Cortex of kidney (tissue), 1 donor: Measurements from ENCODE around the gene ARMC2.
"Not testable (repeated sequence)": the region's sequence is repeated elsewhere in the genome, so short reads cannot be mapped to it uniquely, and the experiment has no call there.

Experiments used
- DNase-seq: peaks from one replicate; lab custom pipeline; 2025; lab: John Stamatoyannopoulos, UW

ARMC2 gene

DNA sequence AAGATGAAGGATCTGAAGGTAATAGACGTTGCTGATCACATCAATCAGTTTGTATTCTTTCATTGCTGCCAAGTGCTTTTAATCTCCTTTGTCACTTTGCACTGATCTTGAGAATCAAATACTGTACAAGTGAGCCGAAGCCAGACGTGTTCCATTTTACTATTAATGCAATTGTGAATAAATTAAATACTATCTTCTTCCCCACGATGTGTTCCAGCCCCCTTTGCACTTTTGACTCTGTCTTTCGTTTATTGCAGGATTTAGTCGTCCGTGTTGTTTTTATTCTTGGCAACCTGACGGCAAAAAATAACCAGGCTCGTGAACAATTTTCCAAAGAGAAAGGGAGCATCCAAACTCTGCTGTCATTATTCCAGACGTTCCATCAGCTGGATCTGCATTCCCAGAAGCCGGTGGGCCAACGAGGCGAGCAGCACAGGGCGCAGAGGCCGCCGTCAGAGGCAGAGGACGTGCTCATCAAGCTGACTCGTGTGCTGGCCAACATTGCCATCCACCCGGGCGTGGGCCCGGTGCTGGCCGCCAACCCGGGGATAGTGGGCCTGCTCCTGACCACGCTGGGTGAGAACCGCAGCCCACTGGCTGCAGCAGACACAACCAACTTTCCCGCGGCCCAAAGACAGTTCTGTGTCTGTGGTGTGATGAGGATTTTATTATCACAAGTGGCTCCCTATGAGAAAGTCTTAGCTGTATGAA, 104.7 kb downstream of the ARMC2 start:
- DNase-seq, result no peak

GRCh38 chr6:108953681-108954080, 105.5 kb downstream of the ARMC2 start:
- no peak for DNase-seq

DNA sequence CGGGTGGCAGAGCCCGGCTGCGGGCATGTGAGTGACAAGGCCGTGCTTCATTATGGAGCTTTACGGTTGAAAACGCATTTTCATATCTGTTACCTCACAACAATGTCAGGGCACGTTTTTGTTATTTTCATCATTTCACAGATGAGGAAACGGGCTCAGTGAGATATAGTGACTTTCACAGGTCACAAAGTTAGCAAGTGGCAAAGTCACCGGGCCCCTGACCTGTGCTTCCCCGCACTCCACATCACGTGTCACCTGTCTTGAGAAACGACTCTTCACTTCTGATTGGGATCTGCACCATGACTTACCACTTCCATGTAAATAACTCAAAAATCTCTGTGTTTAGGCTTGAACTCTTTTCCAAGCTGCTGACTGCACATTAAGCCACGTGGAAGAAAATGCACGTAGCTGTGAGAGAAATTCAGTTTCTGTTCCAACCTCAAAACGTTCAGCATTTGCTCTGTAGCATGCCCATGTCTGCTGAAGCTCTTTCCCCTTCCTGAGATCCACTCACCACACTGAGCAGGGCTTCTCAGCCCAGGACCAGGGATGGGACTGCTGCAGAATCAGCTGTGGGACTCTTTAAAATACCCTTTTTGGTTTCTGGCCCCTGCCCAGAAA, 107.2 kb downstream of the ARMC2 start:
- no peak for DNase-seq

GRCh38 chr6:108957221-108957620, 109.0 kb downstream of the ARMC2 start:
- no peak for DNase-seq

GRCh38 chr6:108958900-108959770, 110.9 kb downstream of the ARMC2 start:
- no peak for DNase-seq

DNA sequence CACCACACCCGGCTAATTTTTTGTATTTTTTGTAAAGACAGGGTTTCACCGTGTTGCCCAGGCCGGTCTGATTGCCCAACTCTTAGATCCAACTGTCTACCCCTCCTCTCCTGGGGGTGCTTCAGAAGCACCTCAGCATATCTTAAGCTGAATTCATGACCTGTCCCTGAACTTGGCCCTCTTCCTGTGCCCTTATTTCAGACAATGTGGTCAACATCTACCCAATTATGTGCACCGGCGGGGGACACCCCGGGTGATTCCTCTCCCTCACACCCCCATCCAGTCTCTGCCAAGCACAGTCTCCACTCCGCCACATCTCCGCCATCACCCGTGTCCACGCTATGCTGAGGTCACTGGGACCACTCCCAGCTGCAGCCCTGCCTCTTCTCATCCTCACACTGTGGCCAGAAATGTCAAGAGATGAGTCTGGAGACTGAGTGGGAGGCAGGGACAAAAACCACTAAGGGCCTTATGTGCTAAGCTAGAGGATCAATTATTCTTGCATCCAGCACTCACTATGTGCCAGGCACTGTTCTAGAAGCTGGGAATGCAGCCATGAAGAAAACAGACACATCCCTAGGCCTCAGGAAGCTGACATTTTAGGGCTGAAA, 111.9 kb downstream of the ARMC2 start:
- no peak for DNase-seq

DNA sequence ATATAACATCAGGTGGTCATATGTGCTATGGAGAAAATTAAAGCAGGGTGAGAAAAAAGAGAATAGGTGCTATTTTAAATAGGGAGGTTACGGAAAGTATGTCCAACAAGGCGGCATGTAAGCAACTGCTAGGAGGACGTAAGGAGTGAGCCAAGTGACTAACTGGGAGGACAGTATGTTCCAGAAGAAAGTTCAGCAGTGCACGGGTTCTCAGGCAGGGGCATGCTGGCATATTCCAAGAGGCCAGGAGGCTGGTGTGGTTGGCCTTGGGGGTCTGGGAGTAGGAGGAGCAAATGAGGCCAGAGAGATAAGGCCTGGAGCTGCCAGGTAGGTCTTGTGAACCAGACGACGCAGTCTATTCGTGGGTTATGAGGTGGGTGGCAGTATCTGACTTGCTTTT, 112.4 kb downstream of the ARMC2 start:
- DNase-seq, result no peak

DNA sequence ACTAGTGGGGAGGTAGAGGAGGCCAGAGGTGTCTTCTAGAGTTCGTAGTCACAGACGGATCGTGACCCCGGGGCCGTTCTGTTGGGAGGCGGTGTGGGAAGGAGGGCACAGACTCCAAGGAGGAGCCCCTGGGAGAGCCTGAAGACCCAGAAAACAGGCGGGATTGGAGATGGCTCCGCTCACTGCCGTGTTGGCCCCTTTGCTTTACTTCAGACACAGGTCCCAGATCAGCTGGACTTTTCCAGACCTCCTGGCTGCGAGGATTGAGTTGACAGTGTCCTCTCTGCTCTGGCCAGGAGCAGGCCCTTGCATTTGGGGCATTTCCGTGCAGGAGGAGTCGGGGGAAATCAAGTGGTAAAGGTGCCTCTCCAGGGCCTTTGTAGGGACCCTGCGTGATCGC, 112.9 kb downstream of the ARMC2 start:
- DNase-seq, result no peak

GRCh38 chr6:108961985-108962384, 113.8 kb downstream of the ARMC2 start:
- DNase-seq, result no peak

GRCh38 chr6:108966251-108966650, 118.0 kb downstream of the ARMC2 start:
- DNase-seq, result no peak

GRCh38 chr6:108966855-108967755, 118.9 kb downstream of the ARMC2 start:
- DNase-seq, result no peak

GRCh38 chr6:108968325-108969316, 120.4 kb downstream of the ARMC2 start:
- no peak for DNase-seq

DNA sequence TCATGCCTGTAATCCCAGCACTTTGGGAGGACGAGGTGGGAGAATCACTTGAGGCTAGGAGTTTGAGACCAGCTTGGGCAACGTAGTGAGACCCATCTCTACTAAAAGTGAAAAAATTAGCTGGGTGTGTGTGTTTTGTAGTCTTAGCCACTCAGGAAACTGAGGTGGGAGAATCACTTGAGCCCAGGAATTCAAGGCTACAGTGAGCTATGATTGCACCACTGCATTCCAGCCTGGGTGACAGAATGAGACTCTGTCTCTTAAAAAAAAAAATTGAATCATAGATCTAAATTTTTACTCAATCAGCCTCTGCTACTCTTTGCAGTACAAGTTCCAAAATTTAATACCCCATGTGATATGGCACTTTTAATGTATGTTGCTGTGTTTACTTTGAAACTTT, 121.6 kb downstream of the ARMC2 start:
- no peak for DNase-seq

DNA sequence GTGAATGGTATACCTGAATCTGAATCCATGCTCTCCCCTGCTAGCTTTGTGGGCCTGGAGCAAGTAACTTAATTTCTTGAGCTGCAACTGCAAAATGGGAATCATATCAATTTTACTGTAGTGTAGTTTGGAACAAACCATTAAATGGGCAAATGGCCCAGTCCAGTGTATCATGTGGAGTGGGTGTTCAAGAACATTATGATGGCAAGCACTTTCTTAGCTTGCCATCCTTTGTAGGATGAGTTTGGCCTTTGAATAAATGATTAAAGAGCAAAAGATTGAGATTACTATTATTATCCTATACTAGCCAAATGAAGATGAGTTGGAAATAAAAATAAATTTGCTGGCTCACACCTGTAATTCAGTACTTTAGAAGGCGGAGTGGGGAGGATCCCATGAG, 126.0 kb downstream of the ARMC2 start:
- DNase-seq, result no peak

DNA sequence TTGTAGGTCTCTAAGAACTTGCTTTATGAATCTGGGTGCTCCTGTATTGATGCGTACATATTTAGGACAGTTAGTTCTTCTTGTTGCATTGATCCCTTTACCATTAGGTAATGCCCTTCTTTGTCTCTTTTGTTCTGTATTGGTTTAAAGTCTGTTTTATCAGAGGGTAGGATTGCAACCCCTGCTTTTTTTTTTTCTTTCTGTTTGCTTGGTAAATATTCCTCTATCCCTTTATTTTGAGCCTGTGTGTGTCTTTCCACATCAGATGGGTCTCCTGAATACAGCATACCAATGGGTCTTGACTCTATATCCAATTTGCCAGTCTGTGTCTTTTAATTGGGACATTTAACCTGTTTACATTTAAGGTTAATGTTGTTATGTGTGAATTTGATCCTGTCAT, 130.4 kb downstream of the ARMC2 start:
- DNase-seq, result not testable (repeated sequence)

- DNase-seq, result no peak
Observed at GRCh38 chr6:108982154-108983113, 134.2 kb downstream of the ARMC2 start.

- DNase-seq, result no peak
Observed at GRCh38 chr6:108983151-108983550, 134.9 kb downstream of the ARMC2 start.

GRCh38 chr6:108985301-108985700, 137.1 kb downstream of the ARMC2 start:
- no peak for DNase-seq

- no peak for DNase-seq
Observed at GRCh38 chr6:108987156-108987555, 138.9 kb downstream of the ARMC2 start.
